ENCODE measurements around the gene WT1.

WT1 gene

GRCh38 chr11:32400670-32401369 is 34.5 kb downstream of the WT1 start:
- TF ChIP-seq TAF1 (IDR thresholded peaks at IDR 0.05; ENCODE audit: borderline replicate concordance, insufficient read depth, low read length) (no peak), FOXP2 (optimal IDR thresholded peaks at IDR 0.05; ENCODE audit: borderline replicate concordance, extremely low read depth, extremely low read length, insufficient read depth) (no peak), REST (IDR thresholded peaks at IDR 0.05; ENCODE audit: insufficient read depth in 1 of 2, low read depth in 2 of 2, low read length in 2 of 2) (no peak), SIN3A (IDR thresholded peaks at IDR 0.05; ENCODE audit: borderline replicate concordance, insufficient read depth, low read length) (no peak), POLR2AphosphoS5 (IDR thresholded peaks at IDR 0.05; ENCODE audit: low read depth, low read length) (no peak)

- TF ChIP-seq REST (IDR thresholded peaks at IDR 0.05; ENCODE audit: insufficient read depth in 1 of 2, low read depth in 2 of 2, low read length in 2 of 2) (no peak), TAF1 (IDR thresholded peaks at IDR 0.05; ENCODE audit: borderline replicate concordance, insufficient read depth, low read length) (no peak), POLR2AphosphoS5 (IDR thresholded peaks at IDR 0.05; ENCODE audit: low read depth, low read length) (no peak), FOXP2 (optimal IDR thresholded peaks at IDR 0.05; ENCODE audit: borderline replicate concordance, extremely low read depth, extremely low read length, insufficient read depth) (no peak), SIN3A (IDR thresholded peaks at IDR 0.05; ENCODE audit: borderline replicate concordance, insufficient read depth, low read length) (no peak)
These were observed 35.1 kb downstream of the WT1 start for GRCh38 chr11:32400196-32400595.

DNA sequence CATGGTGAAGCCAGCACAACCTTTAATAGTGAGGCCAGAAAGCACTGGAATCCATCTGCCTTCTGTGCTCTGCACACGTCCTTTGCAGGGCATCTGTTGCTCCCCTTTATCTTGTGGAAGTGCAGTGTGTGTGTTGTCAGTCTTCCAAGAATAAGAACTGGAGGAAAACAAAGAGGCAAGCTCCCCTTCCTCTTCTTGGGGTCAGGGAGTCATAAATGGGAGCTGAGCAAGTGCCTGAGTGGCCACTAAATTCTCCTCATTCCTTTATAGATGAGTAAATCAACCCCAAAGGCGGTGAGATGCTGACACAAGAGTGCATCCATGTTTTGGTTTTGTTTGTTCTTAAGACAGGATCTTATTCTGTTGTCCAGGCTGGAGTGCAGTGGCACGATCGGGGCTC is 38.3 kb downstream of the WT1 start:
- TF ChIP-seq SIN3A (IDR thresholded peaks at IDR 0.05; ENCODE audit: borderline replicate concordance, insufficient read depth, low read length) = no peak
- no peak for TF ChIP-seq FOXP2 (optimal IDR thresholded peaks at IDR 0.05; ENCODE audit: borderline replicate concordance, extremely low read depth, extremely low read length, insufficient read depth)
- no peak for TF ChIP-seq REST (IDR thresholded peaks at IDR 0.05; ENCODE audit: insufficient read depth in 1 of 2, low read depth in 2 of 2, low read length in 2 of 2)
- TF ChIP-seq POLR2AphosphoS5 (IDR thresholded peaks at IDR 0.05; ENCODE audit: low read depth, low read length) = no peak
- TF ChIP-seq TAF1 (IDR thresholded peaks at IDR 0.05; ENCODE audit: borderline replicate concordance, insufficient read depth, low read length) = no peak

DNA sequence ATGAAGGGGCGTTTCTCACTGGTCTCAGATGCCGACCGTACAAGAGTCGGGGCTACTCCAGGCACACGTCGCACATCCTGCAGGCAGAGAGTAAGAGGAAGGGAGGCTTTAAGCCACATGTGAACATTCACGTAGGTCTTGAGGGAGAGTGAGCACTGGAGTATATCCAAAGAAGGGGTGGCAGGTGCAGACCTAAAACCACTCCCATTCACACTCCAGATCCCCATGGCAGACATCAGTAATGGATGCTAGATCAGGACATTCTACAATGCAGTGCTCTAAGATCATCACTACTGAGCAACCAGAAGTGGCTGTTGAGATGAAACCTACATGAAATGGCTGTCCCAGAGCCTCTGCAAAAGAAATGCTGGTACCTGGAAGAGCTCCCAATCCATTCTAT is 39.0 kb downstream of the WT1 start:
- no peak for TF ChIP-seq FOXP2 (optimal IDR thresholded peaks at IDR 0.05; ENCODE audit: borderline replicate concordance, extremely low read depth, extremely low read length, insufficient read depth)
- no peak for TF ChIP-seq POLR2AphosphoS5 (IDR thresholded peaks at IDR 0.05; ENCODE audit: low read depth, low read length)
- no peak for TF ChIP-seq SIN3A (IDR thresholded peaks at IDR 0.05; ENCODE audit: borderline replicate concordance, insufficient read depth, low read length)
- no peak for TF ChIP-seq REST (IDR thresholded peaks at IDR 0.05; ENCODE audit: insufficient read depth in 1 of 2, low read depth in 2 of 2, low read length in 2 of 2)
- no peak for TF ChIP-seq TAF1 (IDR thresholded peaks at IDR 0.05; ENCODE audit: borderline replicate concordance, insufficient read depth, low read length)
